Measurements from ENCODE around the gene ACTN4.

ACTN4 gene

GRCh38 chr19:38656171-38656981, 8.9 kb downstream of the ACTN4 start:
- in situ Hi-C loops (cut with HindIII; ENCODE audit: low pct_ligation_motif_present, low sequenced_read_pairs): no loop called here
- Histone ChIP-seq H3K27ac (peak overlapping the region; percentile 96), H3K27me3 (replicated peaks) (no peaks in the 10 kb centered on the region), H3K4me3 (ENCODE audit: low read depth, low read length) (no peak overlapping the region), H3K36me3 (replicated peaks) (peaks cover 3% of the 10 kb centered on the region)
- peak; percentile 63 for DNase-seq
- TF ChIP-seq CTCF (IDR thresholded peaks at IDR 0.05; ENCODE audit: low read depth, low read length, missing control alignments): no peak

- TF ChIP-seq CTCF (IDR thresholded peaks at IDR 0.05; ENCODE audit: low read depth, low read length, missing control alignments): no peak
- H3K4me3 ChIP-seq (ENCODE audit: low read depth, low read length): no peak overlapping the region
- peaks cover 3% of the 10 kb centered on the region for H3K36me3 ChIP-seq (replicated peaks)
- peak overlapping the region; percentile 96 for H3K27ac ChIP-seq
- in situ Hi-C loops (cut with HindIII; ENCODE audit: low pct_ligation_motif_present, low sequenced_read_pairs): no loop called here
- H3K27me3 ChIP-seq (replicated peaks): no peaks in the 10 kb centered on the region
- DNase-seq: peak; percentile 76
Observed at GRCh38 chr19:38657633-38658222, 10.3 kb downstream of the ACTN4 start.

GRCh38 chr19:38658462-38659306, 11.2 kb downstream of the ACTN4 start:
- in situ Hi-C loops (cut with HindIII; ENCODE audit: low pct_ligation_motif_present, low sequenced_read_pairs): no loop called here
- peak; percentile 98 for DNase-seq
- no peak for TF ChIP-seq CTCF (IDR thresholded peaks at IDR 0.05; ENCODE audit: low read depth, low read length, missing control alignments)
- no peaks in the 10 kb centered on the region for H3K27me3 ChIP-seq (replicated peaks)
- no peak overlapping the region for H3K4me3 ChIP-seq (ENCODE audit: low read depth, low read length)
- peaks cover 3% of the 10 kb centered on the region for H3K36me3 ChIP-seq (replicated peaks)
- H3K27ac ChIP-seq: peak overlapping the region; percentile 96

GRCh38 chr19:38660724-38661123, 13.3 kb downstream of the ACTN4 start:
- no peak overlapping the region for H3K27ac ChIP-seq
- DNase-seq: no peak
- in situ Hi-C loops (cut with HindIII; ENCODE audit: low pct_ligation_motif_present, low sequenced_read_pairs): no loop called here
- H3K4me3 ChIP-seq (ENCODE audit: low read depth, low read length): no peak overlapping the region
- no peak for TF ChIP-seq CTCF (IDR thresholded peaks at IDR 0.05; ENCODE audit: low read depth, low read length, missing control alignments)
- no peaks in the 10 kb centered on the region for H3K27me3 ChIP-seq (replicated peaks)
- H3K36me3 ChIP-seq (replicated peaks): peaks cover 3% of the 10 kb centered on the region

- no peak overlapping the region for H3K27ac ChIP-seq
- no peak for TF ChIP-seq CTCF (IDR thresholded peaks at IDR 0.05; ENCODE audit: low read depth, low read length, missing control alignments)
- in situ Hi-C loops (cut with HindIII; ENCODE audit: low pct_ligation_motif_present, low sequenced_read_pairs): no loop called here
- peaks cover 3% of the 10 kb centered on the region for H3K36me3 ChIP-seq (replicated peaks)
- no peak overlapping the region for H3K4me3 ChIP-seq (ENCODE audit: low read depth, low read length)
- no peaks in the 10 kb centered on the region for H3K27me3 ChIP-seq (replicated peaks)
- DNase-seq: no peak
Observed at GRCh38 chr19:38661136-38661535, 13.7 kb downstream of the ACTN4 start.

Measured in brain microvascular endothelial cell (primary cell).